ENCODE measurements around the gene PSMA2.

DNA sequence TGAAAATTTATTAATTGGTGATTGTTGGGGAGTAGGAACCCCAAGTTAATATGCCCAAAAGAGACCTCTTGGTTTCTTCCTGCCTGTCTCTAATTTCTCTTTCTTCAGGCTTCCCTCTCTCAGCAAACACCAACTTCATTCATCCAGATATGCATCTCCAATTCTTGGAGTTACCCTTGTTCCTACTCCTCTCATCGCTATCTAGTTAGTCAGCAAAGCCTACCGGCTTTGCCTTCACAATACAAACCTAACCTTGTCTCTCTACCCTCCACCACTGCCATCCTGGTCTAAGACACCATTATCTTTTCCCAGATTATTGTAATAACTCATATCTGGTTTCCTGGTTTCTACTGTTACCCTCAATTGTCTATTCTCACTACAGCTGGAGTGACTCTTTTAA lies 48.1 kb upstream of the PSMA2 start:
- TF ChIP-seq, protein P1, sequence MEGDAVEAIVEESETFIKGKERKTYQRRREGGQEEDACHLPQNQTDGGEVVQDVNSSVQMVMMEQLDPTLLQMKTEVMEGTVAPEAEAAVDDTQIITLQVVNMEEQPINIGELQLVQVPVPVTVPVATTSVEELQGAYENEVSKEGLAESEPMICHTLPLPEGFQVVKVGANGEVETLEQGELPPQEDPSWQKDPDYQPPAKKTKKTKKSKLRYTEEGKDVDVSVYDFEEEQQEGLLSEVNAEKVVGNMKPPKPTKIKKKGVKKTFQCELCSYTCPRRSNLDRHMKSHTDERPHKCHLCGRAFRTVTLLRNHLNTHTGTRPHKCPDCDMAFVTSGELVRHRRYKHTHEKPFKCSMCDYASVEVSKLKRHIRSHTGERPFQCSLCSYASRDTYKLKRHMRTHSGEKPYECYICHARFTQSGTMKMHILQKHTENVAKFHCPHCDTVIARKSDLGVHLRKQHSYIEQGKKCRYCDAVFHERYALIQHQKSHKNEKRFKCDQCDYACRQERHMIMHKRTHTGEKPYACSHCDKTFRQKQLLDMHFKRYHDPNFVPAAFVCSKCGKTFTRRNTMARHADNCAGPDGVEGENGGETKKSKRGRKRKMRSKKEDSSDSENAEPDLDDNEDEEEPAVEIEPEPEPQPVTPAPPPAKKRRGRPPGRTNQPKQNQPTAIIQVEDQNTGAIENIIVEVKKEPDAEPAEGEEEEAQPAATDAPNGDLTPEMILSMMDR (IDR thresholded peaks at IDR 0.05), result no peak
- TF ChIP-seq POLR2A (IDR thresholded peaks at IDR 0.05), result no peak

All from uterus (tissue), 2 donors.